Astrocyte of the hippocampus (primary cell): ENCODE data around the gene MUC2.

ENCODE experiments used
- DNase-seq: peaks from one replicate; pipeline ENCODE4 v3.0.0; 2011; ENCODE audit warnings: low read depth, low spot score

Gene MUC2

GRCh38 chr11:1074244-1075221 lies at the start of gene MUC2:
Gene MUC2, plus strand, starts transcription at chr11:1074874.
- DNase-seq = no peak

GRCh38 chr11:1025410-1026162 lies 49.1 kb upstream of the MUC2 start:
- DNase-seq = no peak

GRCh38 chr11:1026163-1026450 lies 48.6 kb upstream of the MUC2 start:
- DNase-seq = no peak

GRCh38 chr11:1026641-1027482 lies 47.8 kb upstream of the MUC2 start:
- DNase-seq = no peak

GRCh38 chr11:1027483-1028290 lies 47.0 kb upstream of the MUC2 start:
- DNase-seq = no peak

- DNase-seq = no peak
Observed at GRCh38 chr11:1028291-1028540, 46.5 kb upstream of the MUC2 start.

GRCh38 chr11:1028616-1029015 lies 46.1 kb upstream of the MUC2 start:
- DNase-seq = no peak

GRCh38 chr11:1029051-1029450 lies 45.6 kb upstream of the MUC2 start:
- DNase-seq = no peak

GRCh38 chr11:1029654-1030053 lies 45.0 kb upstream of the MUC2 start:
- no peak for DNase-seq

GRCh38 chr11:1030086-1030485 lies 44.6 kb upstream of the MUC2 start:
- no peak for DNase-seq

GRCh38 chr11:1030556-1030955 lies 44.1 kb upstream of the MUC2 start:
- no peak for DNase-seq

GRCh38 chr11:1031121-1031899 lies 43.4 kb upstream of the MUC2 start:
- DNase-seq = no peak

GRCh38 chr11:1032310-1032891 lies 42.3 kb upstream of the MUC2 start:
- no peak for DNase-seq

- no peak for DNase-seq
Observed at GRCh38 chr11:1033016-1033798, 41.5 kb upstream of the MUC2 start.

- DNase-seq = peak; percentile 26
Observed at GRCh38 chr11:1034001-1034400, 40.7 kb upstream of the MUC2 start.

- DNase-seq = no peak
Observed at GRCh38 chr11:1034456-1035295, 40.0 kb upstream of the MUC2 start.

GRCh38 chr11:1035577-1036283 lies 38.9 kb upstream of the MUC2 start:
- DNase-seq = no peak
